ENCODE data around the gene ACSM2B. TPM values are rescaled to one million over a fixed set of nuclear protein-coding genes. Genes with fewer than 3 reads are reported as not detected.

The ACSM2B gene
- total RNA-seq, 1 donor from 2014 or later: not detected

GRCh38 chr16:20620003-20620402 is 43.8 kb upstream of the ACSM2B start:
- DNase-seq (no peak), ATAC-seq (no peak)
- H3K9me3 ChIP-seq: no peaks in the 10 kb centered on the region
- H3K27me3 ChIP-seq (ENCODE audit: low read depth): no peaks in the 10 kb centered on the region
- no peak overlapping the region for H3K27ac ChIP-seq
- H3K4me1 ChIP-seq: no peaks in the 10 kb centered on the region
- intact Hi-C loops (cut with DNase I): no loop called here
- no peaks in the 10 kb centered on the region for H3K36me3 ChIP-seq
- H3K4me3 ChIP-seq: no peak overlapping the region
- TF ChIP-seq, protein P1, sequence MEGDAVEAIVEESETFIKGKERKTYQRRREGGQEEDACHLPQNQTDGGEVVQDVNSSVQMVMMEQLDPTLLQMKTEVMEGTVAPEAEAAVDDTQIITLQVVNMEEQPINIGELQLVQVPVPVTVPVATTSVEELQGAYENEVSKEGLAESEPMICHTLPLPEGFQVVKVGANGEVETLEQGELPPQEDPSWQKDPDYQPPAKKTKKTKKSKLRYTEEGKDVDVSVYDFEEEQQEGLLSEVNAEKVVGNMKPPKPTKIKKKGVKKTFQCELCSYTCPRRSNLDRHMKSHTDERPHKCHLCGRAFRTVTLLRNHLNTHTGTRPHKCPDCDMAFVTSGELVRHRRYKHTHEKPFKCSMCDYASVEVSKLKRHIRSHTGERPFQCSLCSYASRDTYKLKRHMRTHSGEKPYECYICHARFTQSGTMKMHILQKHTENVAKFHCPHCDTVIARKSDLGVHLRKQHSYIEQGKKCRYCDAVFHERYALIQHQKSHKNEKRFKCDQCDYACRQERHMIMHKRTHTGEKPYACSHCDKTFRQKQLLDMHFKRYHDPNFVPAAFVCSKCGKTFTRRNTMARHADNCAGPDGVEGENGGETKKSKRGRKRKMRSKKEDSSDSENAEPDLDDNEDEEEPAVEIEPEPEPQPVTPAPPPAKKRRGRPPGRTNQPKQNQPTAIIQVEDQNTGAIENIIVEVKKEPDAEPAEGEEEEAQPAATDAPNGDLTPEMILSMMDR (IDR thresholded peaks at IDR 0.05): no peak

GRCh38 chr16:20617271-20617670 is 41.1 kb upstream of the ACSM2B start:
- no peak overlapping the region for H3K4me3 ChIP-seq
- H3K4me1 ChIP-seq: peaks cover 2% of the 10 kb centered on the region
- no peaks in the 10 kb centered on the region for H3K27me3 ChIP-seq (ENCODE audit: low read depth)
- ATAC-seq (no peak), DNase-seq (no peak)
- intact Hi-C loops (cut with DNase I): no loop called here
- no peaks in the 10 kb centered on the region for H3K9me3 ChIP-seq
- no peak overlapping the region for H3K27ac ChIP-seq
- TF ChIP-seq, protein P1 (IDR thresholded peaks at IDR 0.05): no peak
- no peaks in the 10 kb centered on the region for H3K36me3 ChIP-seq

GRCh38 chr16:20614186-20615141 is 38.3 kb upstream of the ACSM2B start:
- DNase-seq (peak; percentile 75), ATAC-seq (peak; percentile 57 to 72)
- intact Hi-C loops (cut with DNase I): no loop called here
- Histone ChIP-seq H3K9me3 (no peaks in the 10 kb centered on the region), H3K27me3 (ENCODE audit: low read depth) (no peaks in the 10 kb centered on the region), H3K27ac (no peak overlapping the region), H3K36me3 (no peaks in the 10 kb centered on the region), H3K4me1 (peaks cover 19% of the 10 kb centered on the region), H3K4me3 (no peak overlapping the region)
- TF ChIP-seq, protein P1 (IDR thresholded peaks at IDR 0.05): no peak

GRCh38 chr16:20613481-20614185 is 37.5 kb upstream of the ACSM2B start:
- intact Hi-C loops (cut with DNase I): no loop called here
- H3K4me3 ChIP-seq: no peak overlapping the region
- H3K4me1 ChIP-seq: peaks cover 19% of the 10 kb centered on the region
- DNase-seq (no peak), ATAC-seq (no peak)
- no peaks in the 10 kb centered on the region for H3K36me3 ChIP-seq
- no peaks in the 10 kb centered on the region for H3K9me3 ChIP-seq
- TF ChIP-seq, protein P1 (IDR thresholded peaks at IDR 0.05): no peak
- peak overlapping the region; percentile 18 for H3K27ac ChIP-seq
- no peaks in the 10 kb centered on the region for H3K27me3 ChIP-seq (ENCODE audit: low read depth)

GRCh38 chr16:20612551-20613480 is 36.6 kb upstream of the ACSM2B start:
- intact Hi-C loops (cut with DNase I): no loop called here
- no peaks in the 10 kb centered on the region for H3K27me3 ChIP-seq (ENCODE audit: low read depth)
- peak; percentile 89 for DNase-seq
- H3K4me1 ChIP-seq: peaks cover 19% of the 10 kb centered on the region
- no peaks in the 10 kb centered on the region for H3K36me3 ChIP-seq
- ATAC-seq: peak; percentile 87
- TF ChIP-seq, protein P1 (IDR thresholded peaks at IDR 0.05): no peak
- H3K27ac ChIP-seq: peak overlapping the region; percentile 36
- no peak overlapping the region for H3K4me3 ChIP-seq
- no peaks in the 10 kb centered on the region for H3K9me3 ChIP-seq
